Effector memory CD4-positive, alpha-beta T cell (primary cell): Measurements from ENCODE around the gene AR.

Experiments
- DNase-seq, 3 donors: peaks; one replicate each; pipeline ENCODE4 v3.0.0-alpha.2; 2020
- H3K27ac ChIP-seq: 2 replicates; pipeline ENCODE4 v1.7.0; 2013; ENCODE audit warnings: mild to moderate bottlenecking, low read length, moderate library complexity; ENCODE audit not compliant: insufficient read depth, poor library complexity, severe bottlenecking
- H3K27me3 ChIP-seq: replicated peaks from 2 replicates; pipeline ENCODE4 v1.7.0; 2013; ENCODE audit warnings: mild to moderate bottlenecking, low read length; ENCODE audit not compliant: insufficient read depth, control insufficient read depth, poor library complexity, severe bottlenecking
- H3K36me3 ChIP-seq: 2 replicates; pipeline ENCODE4 v1.7.0; 2013; ENCODE audit warnings: mild to moderate bottlenecking, low read length, moderate library complexity; ENCODE audit not compliant: control insufficient read depth, insufficient read depth
- H3K4me1 ChIP-seq: 2 replicates; pipeline ENCODE4 v1.7.0; 2013; ENCODE audit warnings: low read length, mild to moderate bottlenecking; ENCODE audit not compliant: control insufficient read depth, insufficient read depth, poor library complexity, severe bottlenecking
- H3K4me3 ChIP-seq: 2 replicates; pipeline ENCODE4 v1.7.0; 2013; ENCODE audit warnings: low read length, low read depth, mild to moderate bottlenecking; ENCODE audit not compliant: insufficient read depth, poor library complexity, severe bottlenecking
- H3K9me3 ChIP-seq: 2 replicates; pipeline ENCODE4 v1.7.0; 2013; ENCODE audit warnings: mild to moderate bottlenecking, low read length, moderate library complexity; ENCODE audit not compliant: control insufficient read depth

AR gene

GRCh38 chrX:67601771-67602170, 58.0 kb downstream of the AR start:
- Histone ChIP-seq H3K27me3 (no peaks in the 10 kb centered on the region), H3K4me1 (no peaks in the 10 kb centered on the region), H3K9me3 (no peaks in the 10 kb centered on the region), H3K4me3 (no peak overlapping the region), H3K36me3 (no peaks in the 10 kb centered on the region), H3K27ac (no peak overlapping the region)
- no peak for DNase-seq

- Histone ChIP-seq H3K36me3 (no peaks in the 10 kb centered on the region), H3K4me3 (no peak overlapping the region), H3K4me1 (no peaks in the 10 kb centered on the region), H3K9me3 (no peaks in the 10 kb centered on the region), H3K27me3 (no peaks in the 10 kb centered on the region), H3K27ac (no peak overlapping the region)
- DNase-seq: no peak
Measured at GRCh38 chrX:67604979-67605703, 61.3 kb downstream of the AR start.

- Histone ChIP-seq H3K36me3 (no peaks in the 10 kb centered on the region), H3K4me3 (no peak overlapping the region), H3K4me1 (no peaks in the 10 kb centered on the region), H3K27ac (no peak overlapping the region), H3K9me3 (no peaks in the 10 kb centered on the region), H3K27me3 (no peaks in the 10 kb centered on the region)
- no peak for DNase-seq
Measured at GRCh38 chrX:67607466-67607865, 63.6 kb downstream of the AR start.

DNA sequence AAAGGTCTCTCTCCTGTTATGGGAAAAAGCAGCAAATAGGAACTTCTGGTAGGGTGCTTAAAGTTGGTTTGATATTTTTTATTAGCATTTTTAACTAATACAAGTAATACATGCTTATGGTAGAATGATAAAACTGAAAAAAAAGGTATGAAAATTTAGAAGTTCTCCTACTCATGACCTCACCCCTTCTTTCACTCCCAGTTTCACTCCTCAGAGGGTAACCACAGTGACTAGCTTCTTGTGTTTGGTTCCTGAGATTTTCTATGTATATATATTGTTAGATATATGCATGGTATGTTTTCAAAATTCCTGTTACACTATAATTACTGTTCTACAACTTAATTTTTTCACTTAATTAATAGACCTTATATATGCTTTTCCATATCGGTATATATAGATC, 66.5 kb downstream of the AR start:
- H3K4me3 ChIP-seq: no peak overlapping the region
- no peak overlapping the region for H3K27ac ChIP-seq
- H3K4me1 ChIP-seq: no peaks in the 10 kb centered on the region
- no peaks in the 10 kb centered on the region for H3K36me3 ChIP-seq
- peaks cover 3% of the 10 kb centered on the region for H3K9me3 ChIP-seq
- DNase-seq: no peak
- no peaks in the 10 kb centered on the region for H3K27me3 ChIP-seq

GRCh38 chrX:67612231-67612630, 68.4 kb downstream of the AR start:
- Histone ChIP-seq H3K4me3 (no peak overlapping the region), H3K27ac (no peak overlapping the region), H3K36me3 (no peaks in the 10 kb centered on the region), H3K4me1 (no peaks in the 10 kb centered on the region), H3K9me3 (peaks cover 3% of the 10 kb centered on the region), H3K27me3 (no peaks in the 10 kb centered on the region)
- no peak for DNase-seq

GRCh38 chrX:67613366-67613765, 69.5 kb downstream of the AR start:
- Histone ChIP-seq H3K27me3 (no peaks in the 10 kb centered on the region), H3K27ac (no peak overlapping the region), H3K4me3 (no peak overlapping the region), H3K36me3 (no peaks in the 10 kb centered on the region), H3K4me1 (no peaks in the 10 kb centered on the region), H3K9me3 (peaks cover 3% of the 10 kb centered on the region)
- no peak for DNase-seq

DNA sequence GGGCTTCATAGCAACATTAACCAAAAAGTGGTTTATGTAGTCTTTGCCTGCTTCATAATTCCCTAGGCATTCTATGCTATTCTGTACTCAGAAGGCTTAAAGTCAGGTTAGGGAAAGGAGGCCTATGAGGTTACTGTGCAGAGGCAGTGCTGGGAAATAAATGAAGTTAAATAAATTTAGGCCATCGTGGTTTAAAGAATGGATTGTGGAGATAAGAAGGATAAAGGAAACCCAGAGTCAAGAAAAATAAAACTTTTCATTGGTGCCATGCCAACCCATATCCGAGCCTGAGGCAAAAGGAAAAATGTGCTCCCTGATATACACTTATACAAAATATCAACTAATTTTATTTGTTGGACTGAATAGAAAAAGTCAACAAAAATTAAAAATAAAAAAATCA, 70.2 kb downstream of the AR start:
- DNase-seq: no peak
- no peak overlapping the region for H3K27ac ChIP-seq
- H3K36me3 ChIP-seq: no peaks in the 10 kb centered on the region
- no peaks in the 10 kb centered on the region for H3K27me3 ChIP-seq
- H3K4me1 ChIP-seq: no peaks in the 10 kb centered on the region
- H3K4me3 ChIP-seq: no peak overlapping the region
- peaks cover 3% of the 10 kb centered on the region for H3K9me3 ChIP-seq

DNA sequence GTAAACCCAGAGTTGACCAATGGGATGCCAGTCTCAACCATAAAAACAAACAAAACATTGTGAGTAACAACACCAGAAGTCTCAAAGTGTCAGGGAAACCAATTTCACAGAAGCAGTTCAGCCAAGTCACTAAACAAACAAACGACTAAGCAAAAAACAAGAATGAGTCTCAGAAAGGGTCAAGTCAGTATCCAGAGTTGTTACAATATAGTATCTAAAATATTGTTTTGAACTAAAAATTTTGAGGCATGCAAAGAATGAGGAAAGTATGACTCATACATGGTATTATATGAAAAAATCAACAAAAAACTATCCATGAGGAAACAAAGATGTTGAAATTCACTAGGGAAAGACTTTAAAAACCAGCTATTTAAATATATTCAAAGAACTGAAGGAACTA, 70.6 kb downstream of the AR start:
- no peak overlapping the region for H3K4me3 ChIP-seq
- no peaks in the 10 kb centered on the region for H3K27me3 ChIP-seq
- DNase-seq: no peak
- H3K9me3 ChIP-seq: peaks cover 3% of the 10 kb centered on the region
- no peaks in the 10 kb centered on the region for H3K36me3 ChIP-seq
- no peak overlapping the region for H3K27ac ChIP-seq
- H3K4me1 ChIP-seq: no peaks in the 10 kb centered on the region

DNA sequence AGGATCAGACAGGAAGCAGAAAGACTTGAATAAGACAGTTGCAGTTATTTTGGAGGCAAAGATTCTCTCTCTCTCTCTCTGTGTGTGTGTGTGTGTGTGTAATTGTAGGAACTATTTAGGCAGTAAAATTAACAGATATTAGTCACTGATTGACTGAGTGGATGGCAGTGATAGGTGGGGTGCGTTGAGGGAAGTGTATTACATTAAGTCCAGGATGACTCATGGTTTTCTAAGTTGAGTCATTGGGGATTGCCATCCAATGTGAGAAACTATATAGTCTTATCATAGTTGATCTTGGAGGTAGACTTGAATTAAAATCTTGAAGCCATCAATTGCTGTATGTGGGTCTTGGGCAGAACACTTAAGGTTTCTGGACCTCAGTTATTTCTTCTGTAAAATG, 75.4 kb downstream of the AR start:
- Histone ChIP-seq H3K27ac (no peak overlapping the region), H3K9me3 (peaks cover 2% of the 10 kb centered on the region), H3K4me3 (no peak overlapping the region), H3K36me3 (no peaks in the 10 kb centered on the region), H3K27me3 (no peaks in the 10 kb centered on the region), H3K4me1 (no peaks in the 10 kb centered on the region)
- DNase-seq: no peak

DNA sequence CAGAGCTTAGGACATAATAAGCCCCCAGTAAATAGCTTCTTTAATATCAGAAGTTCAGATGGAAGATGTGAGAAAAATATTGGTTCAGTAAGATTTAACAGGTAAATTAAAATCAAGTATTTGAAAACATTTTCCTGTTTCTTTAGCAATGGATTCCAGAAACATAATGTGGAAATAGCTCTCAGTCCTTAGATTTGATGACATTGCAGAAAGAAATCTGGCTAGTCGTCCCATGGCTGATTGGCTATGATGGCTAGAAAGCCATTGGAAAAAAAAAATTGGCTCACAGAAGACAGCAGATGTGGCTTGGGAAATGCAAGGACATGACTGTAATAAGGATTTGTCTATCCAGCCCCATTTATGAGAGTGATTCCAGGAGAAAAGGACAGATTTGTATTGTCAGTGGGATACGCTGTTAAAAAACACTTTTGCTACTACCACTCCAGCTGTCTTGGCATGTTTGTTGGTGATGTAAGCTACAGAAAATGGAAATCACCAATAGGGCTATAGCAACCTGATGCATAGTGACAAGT, 78.3 kb downstream of the AR start:
- no peak for DNase-seq
- H3K9me3 ChIP-seq: no peaks in the 10 kb centered on the region

More for the DNA sequence above, 78.3 kb downstream of the AR start:
- H3K36me3 ChIP-seq: no peaks in the 10 kb centered on the region
- no peak overlapping the region for H3K4me3 ChIP-seq
- H3K27ac ChIP-seq: no peak overlapping the region
- H3K27me3 ChIP-seq: no peaks in the 10 kb centered on the region
- no peaks in the 10 kb centered on the region for H3K4me1 ChIP-seq
